Spleen (tissue), 11 donors: Measurements from ENCODE around the gene TBCEL. TPM values are rescaled to one million over a fixed set of nuclear protein-coding genes. Genes with fewer than 3 reads are reported as not detected.

Source experiments
- DNase-seq: peaks from one replicate; pipeline ENCODE4 v3.0.0-alpha.2; 2020
- H3K27ac ChIP-seq, 8 donors: fragments of 200-600 bp; sonication (generic) in 7 of 8; 1 replicate in 4 of 8; 2 replicates in 4 of 8; pipeline versions ENCODE4 v1.5.0 to v1.8.0; 2016 to 2021; ENCODE audit warnings: inconsistent platforms in 4 of 8, mild to moderate bottlenecking in 4 of 8, moderate library complexity in 1 of 8
- H3K27me3 ChIP-seq, 7 donors: fragments of 200-600 bp; sonication (generic) in 6 of 7; replicated peaks in 1 of 7; 1 replicate in 4 of 7; 2 replicates in 3 of 7; pipeline versions ENCODE4 v1.5.0 to v1.8.0; 2016 to 2021; ENCODE audit warnings: inconsistent platforms in 3 of 7, mild to moderate bottlenecking in 1 of 7
- H3K36me3 ChIP-seq, 6 donors: fragments of 200-600 bp; sonication (generic) in 5 of 6; 1 replicate in 4 of 6; 2 replicates in 2 of 6; pipeline versions ENCODE4 v1.5.0 to v1.8.0; 2016 to 2021; ENCODE audit warnings: inconsistent platforms in 2 of 6
- H3K4me1 ChIP-seq, 6 donors: fragments of 200-600 bp; sonication (generic) in 5 of 6; 1 replicate in 3 of 6; 2 replicates in 3 of 6; pipeline versions ENCODE4 v1.5.0 to v1.8.0; 2016 to 2021; ENCODE audit warnings: inconsistent platforms in 3 of 6
- H3K4me3 ChIP-seq, 8 donors: fragments of 200-600 bp; sonication (generic) in 7 of 8; 1 replicate in 4 of 8; 2 replicates in 4 of 8; pipeline versions ENCODE4 v1.5.0 to v1.8.0; 2016 to 2021; ENCODE audit warnings: inconsistent platforms in 4 of 8, mild to moderate bottlenecking in 4 of 8, moderate library complexity in 2 of 8
- H3K9me3 ChIP-seq, 8 donors: fragments of 200-600 bp; sonication (generic) in 7 of 8; 1 replicate in 4 of 8; 2 replicates in 4 of 8; pipeline versions ENCODE4 v1.5.0 to v1.8.0; 2016 to 2021; ENCODE audit warnings: inconsistent platforms in 4 of 8
- CTCF ChIP-seq, 11 experiments: fragments of 200-600 bp in 7 of 11; fragments of 450-650 bp in 4 of 11; sonication (generic) in 4 of 11; IDR thresholded peaks in 8 of 11; conservative IDR thresholded peaks in 3 of 11; 1 replicate in 7 of 11; 2 replicates in 4 of 11; pipeline versions ENCODE4 v1.4.0 to v1.8.0; 2016 to 2021; ENCODE audit warnings: antibody characterized with exemption in 11 of 11, inconsistent platforms in 4 of 11, mild to moderate bottlenecking in 1 of 11
- POLR2A ChIP-seq, 3 donors: fragments of 450-650 bp; IDR thresholded peaks; one replicate each; pipeline ENCODE4 v1.5.1; 2017; ENCODE audit warnings: antibody characterized with exemption in 3 of 3, mild to moderate bottlenecking in 1 of 3
- POLR2AphosphoS5 ChIP-seq, 3 donors: sonication (generic); formaldehyde crosslinking; IDR thresholded peaks; one replicate each; pipeline ENCODE4 v1.5.1; 2017; ENCODE audit warnings: antibody characterized with exemption in 3 of 3
- WGBS, 5 donors: extraction: QIAGEN DNeasy Blood & Tissue Kit in 3 of 5; methylation state at CpG; one replicate each; pipeline versions ENCODE4 v1.1.5 to v1.1.7; 2013 to 2018; 5-methylcytosine and 5-hydroxymethylcytosine counted together
- intact Hi-C: fragments of 100-400 bp; cut with DNase I; formaldehyde crosslinking; loops from one replicate; pipeline ENCODE4 v1.15.0; 2023; ENCODE audit warnings: low total_unique reads
- polyA plus RNA-seq, 3 donors: library from polyadenylated mRNA; stranded (reverse); fragments of 200-250 nt; gene quantifications; one replicate each; pipeline ENCODE4 v1.2.1, GENCODE V29; 2013
- total RNA-seq, 7 donors: library from RNA; depleted of rRNA in 3 of 7; stranded (reverse); fragments of >200 nt in 3 of 7; fragmentation: NEBNext Ultra II Directional in 4 of 7; extraction: Animal tissue kit (Norgen Biotek cat#: 25700) in 4 of 7; gene quantifications; one replicate each; pipeline versions ENCODE4 v1.1.0 to v1.2.1, GENCODE V29; 2016 to 2021
- donor health status: healthy with polysubstance abuse.
- donor health status: DM: no; HTN: no; CAD: no; lungs with moderate emphysema.
- donor health status: DM: no; HTN: no; CAD: no.
- donor health status: Bipolar disorder and iron deficiency.
- donor health status: healthy.
- donor health status: DM: no; HTN: no; CAD: no.
- donor health status: DM: yes; HTN: yes; CAD: no.

The TBCEL gene
- total and polyA plus RNA-seq, 10 donors, result 3.9 to 49.3 (median 31.6) TPM

GRCh38 chr11:121105481-121106195 is 81.7 kb downstream of the TBCEL start:
- no peak overlapping the region for H3K4me3 ChIP-seq
- no peak for DNase-seq
- H3K27ac ChIP-seq, result peak overlapping the region in 5 of 8 donors; percentile 33 to 60 (median 52)
- no peaks in the 10 kb centered on the region for H3K36me3 ChIP-seq
- TF ChIP-seq POLR2AphosphoS5 (IDR thresholded peaks at IDR 0.05), result no peak
- no peak for TF ChIP-seq POLR2A (IDR thresholded peaks at IDR 0.05)
- no peak for TF ChIP-seq CTCF (IDR thresholded peaks at IDR 0.05 in 8 of 11, conservative IDR thresholded peaks at IDR 0.05 in 3 of 11)
- peaks cover 0 to 8% (median 0%) of the 10 kb centered on the region in 6 donors for H3K4me1 ChIP-seq
- intact Hi-C loops, result no loop called here
- H3K27me3 ChIP-seq, result no peaks in the 10 kb centered on the region
- no peaks in the 10 kb centered on the region for H3K9me3 ChIP-seq
- WGBS, 5 donors, result 76 to 86% (median 81%) methylated on average over 6 of the region's 6 CpGs

- intact Hi-C loops, result no loop called here
- 70 to 86% (median 80%) methylated on average over 5 of the region's 5 CpGs for WGBS, 5 donors
- no peak overlapping the region for H3K4me3 ChIP-seq
Observed at GRCh38 chr11:121106812-121107211, 82.9 kb downstream of the TBCEL start.

GRCh38 chr11:121108413-121108812 is 84.5 kb downstream of the TBCEL start:
- intact Hi-C loops, result no loop called here
- no peak for DNase-seq

More at GRCh38 chr11:121106812-121107211, 82.9 kb downstream of the TBCEL start:
- TF ChIP-seq POLR2AphosphoS5 (IDR thresholded peaks at IDR 0.05) (no peak), CTCF (IDR thresholded peaks at IDR 0.05 in 8 of 11, conservative IDR thresholded peaks at IDR 0.05 in 3 of 11) (no peak), POLR2A (IDR thresholded peaks at IDR 0.05) (no peak)
- no peaks in the 10 kb centered on the region for H3K36me3 ChIP-seq
- DNase-seq, result no peak
- no peak overlapping the region for H3K27ac ChIP-seq
- peaks cover 0 to 8% (median under 1%) of the 10 kb centered on the region in 6 donors for H3K4me1 ChIP-seq
- no peaks in the 10 kb centered on the region for H3K27me3 ChIP-seq
- no peaks in the 10 kb centered on the region for H3K9me3 ChIP-seq

More at GRCh38 chr11:121108413-121108812, 84.5 kb downstream of the TBCEL start:
- no peak overlapping the region for H3K27ac ChIP-seq
- peaks cover 0 to 17% (median 8%) of the 10 kb centered on the region in 6 donors for H3K4me1 ChIP-seq
- H3K4me3 ChIP-seq, result no peak overlapping the region
- TF ChIP-seq POLR2A (IDR thresholded peaks at IDR 0.05), result no peak
- no peak for TF ChIP-seq CTCF (IDR thresholded peaks at IDR 0.05 in 8 of 11, conservative IDR thresholded peaks at IDR 0.05 in 3 of 11)
- TF ChIP-seq POLR2AphosphoS5 (IDR thresholded peaks at IDR 0.05), result no peak
- peaks cover 0 to 8% (median 0%) of the 10 kb centered on the region in 7 donors for H3K27me3 ChIP-seq
- no peaks in the 10 kb centered on the region for H3K36me3 ChIP-seq
- WGBS, 5 donors, result 52 to 95% (median 63%) methylated on average over 1 of the region's 1 CpG
- H3K9me3 ChIP-seq, result no peaks in the 10 kb centered on the region
